SH-SY5Y (cell line): ENCODE measurements around the gene MSL1.

Source experiments
- GATA2 ChIP-seq: IDR thresholded peaks from 2 replicates; pipeline ENCODE4 v1.6.1; 2011; ENCODE audit warnings: mild to moderate bottlenecking, low read depth, low read length
- GATA3 ChIP-seq: IDR thresholded peaks from 2 replicates; pipeline ENCODE4 v1.6.1; 2011; ENCODE audit warnings: low read depth, mild to moderate bottlenecking, low read length, moderate library complexity

MSL1 gene

GRCh38 chr17:40121181-40122135 lies at the start of gene MSL1:
TSS of gene MSL1 (plus strand) at chr17:40121971. CDS start at chr17:40122613, 642 bp downstream.
- TF ChIP-seq GATA2 = no peak

GRCh38 chr17:40072040-40072734 lies 49.6 kb upstream of the MSL1 start:
- TF ChIP-seq GATA3 (no peak), GATA2 (no peak)

- TF ChIP-seq GATA2 = no peak
- TF ChIP-seq GATA3 = no peak
Measured at GRCh38 chr17:40072735-40073346, 48.9 kb upstream of the MSL1 start.

- TF ChIP-seq GATA3 = no peak
- TF ChIP-seq GATA2 = no peak
Measured at GRCh38 chr17:40073454-40074174, 48.2 kb upstream of the MSL1 start.

- TF ChIP-seq GATA2 (no peak), GATA3 (no peak)
Measured at GRCh38 chr17:40074175-40074512, 47.6 kb upstream of the MSL1 start.

- TF ChIP-seq GATA2 = no peak
- TF ChIP-seq GATA3 = no peak
Measured at GRCh38 chr17:40074871-40075200, 46.9 kb upstream of the MSL1 start.

GRCh38 chr17:40075201-40075941 lies 46.4 kb upstream of the MSL1 start:
- TF ChIP-seq GATA3 (no peak), GATA2 (no peak)

- TF ChIP-seq GATA2 (no peak), GATA3 (no peak)
Measured at GRCh38 chr17:40075942-40076498, 45.8 kb upstream of the MSL1 start.

GRCh38 chr17:40076591-40076990 lies 45.2 kb upstream of the MSL1 start:
- TF ChIP-seq GATA2 (no peak), GATA3 (no peak)

- TF ChIP-seq GATA2 (no peak), GATA3 (no peak)
Measured at GRCh38 chr17:40079545-40079944, 42.2 kb upstream of the MSL1 start.

- TF ChIP-seq GATA2 = no peak
- no peak for TF ChIP-seq GATA3
Measured at GRCh38 chr17:40084477-40084876, 37.3 kb upstream of the MSL1 start.

- TF ChIP-seq GATA3 (no peak), GATA2 (no peak)
Measured at GRCh38 chr17:40086150-40087044, 35.4 kb upstream of the MSL1 start.
